Gastroesophageal sphincter (tissue), 3 donors: ENCODE data around the gene TRIM45.

Experiments
- CTCF ChIP-seq, 4 experiments: fragments of 200-600 bp in 2 of 4; fragments of 450-650 bp in 2 of 4; sonication (generic) in 1 of 4; IDR thresholded peaks; one replicate each; pipeline ENCODE4 v1.5.1; 2017 to 2019; ENCODE audit warnings: antibody characterized with exemption in 4 of 4, mild to moderate bottlenecking in 2 of 4, moderate library complexity in 2 of 4
- EP300 ChIP-seq: sonication (generic); formaldehyde crosslinking; IDR thresholded peaks from one replicate; pipeline ENCODE4 v1.6.1; 2017; ENCODE audit warnings: antibody characterized with exemption, mild to moderate bottlenecking

DNA sequence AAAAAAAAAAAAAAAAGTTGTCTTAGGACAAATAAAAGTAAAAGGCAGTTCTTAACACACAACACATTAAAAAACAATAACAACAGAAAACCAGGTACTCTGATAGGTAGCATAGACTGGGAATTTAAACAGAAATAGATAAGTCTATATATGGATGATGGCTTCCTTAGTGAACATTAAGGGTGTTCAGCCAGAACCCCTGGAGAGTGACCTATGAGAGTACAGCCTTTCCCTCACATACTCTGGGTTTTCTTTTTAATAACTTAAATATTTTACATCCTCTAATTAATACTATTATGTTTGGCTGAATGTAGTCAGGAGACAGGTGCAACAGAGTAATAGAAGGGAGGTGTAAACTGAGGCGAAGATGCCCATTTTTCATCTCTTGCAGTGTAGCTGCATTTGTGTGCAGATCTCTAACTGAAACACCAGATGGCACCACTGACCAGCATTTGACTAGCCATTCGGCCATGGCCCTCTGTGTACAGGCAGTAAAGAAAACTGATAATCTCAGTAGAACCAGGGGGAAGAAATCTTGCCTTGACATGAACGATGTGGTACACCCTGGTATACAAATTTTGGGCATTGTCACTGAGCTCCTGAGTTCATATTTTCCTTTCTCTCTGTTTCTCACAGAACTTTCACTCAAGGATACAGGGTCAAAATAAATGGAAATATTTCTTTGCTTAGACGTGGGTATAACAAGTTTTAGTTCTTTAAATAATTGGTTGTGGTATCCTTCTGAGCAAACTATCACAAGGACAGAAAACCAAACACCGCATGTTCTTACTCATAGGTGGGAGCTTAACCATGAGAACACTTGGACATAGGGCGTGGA is 53.8 kb downstream of the TRIM45 start:
- TF ChIP-seq CTCF (IDR thresholded peaks at IDR 0.05) (peak; percentile 74 to 81 (median 76)), EP300 (no peak)
